ENCODE measurements around the gene GULP1.
"Not testable (repeated sequence)": the region's sequence is repeated elsewhere in the genome, so short reads cannot be mapped to it uniquely, and the experiment has no call there.

GULP1 gene

DNA sequence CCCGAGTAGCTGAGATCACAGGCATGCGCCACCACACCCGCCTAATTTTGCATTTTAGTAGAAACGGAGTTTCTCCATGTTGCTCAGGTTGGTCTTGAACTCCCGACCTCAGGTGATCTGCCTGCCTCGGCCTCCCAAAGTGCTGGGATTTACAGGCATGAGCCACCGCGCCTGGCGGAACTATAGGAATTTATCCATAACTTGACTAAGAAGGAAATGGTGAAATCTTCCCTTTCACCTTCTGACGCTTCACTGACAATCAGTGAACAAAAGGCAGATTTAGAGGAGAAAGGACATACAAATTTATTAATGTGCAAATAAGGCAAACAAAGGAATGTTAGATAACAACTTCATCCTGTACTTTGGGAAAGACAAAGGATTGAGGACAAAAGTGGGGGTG, 15.4 kb upstream of the GULP1 start:
- Histone ChIP-seq H3K27me3 (ENCODE audit: control insufficient read depth in 1 of 2, insufficient read depth in 2 of 2, low read length in 2 of 2) (no peaks in the 10 kb centered on the region), H3K9me3 (ENCODE audit: low read length) (no peaks in the 10 kb centered on the region), H3K36me3 (ENCODE audit: insufficient read depth, low read length) (no peaks in the 10 kb centered on the region), H3K27ac (ENCODE audit: low read depth, low read length) (no peak overlapping the region), H3K4me3 (ENCODE audit: low read depth in 1 of 2, low read length in 2 of 2) (no peak overlapping the region), H3K9ac (ENCODE audit: low read length) (no peak overlapping the region), H3K4me1 (ENCODE audit: insufficient read depth, low read length) (no peaks in the 10 kb centered on the region)

- Histone ChIP-seq H3K36me3 (ENCODE audit: insufficient read depth, low read length) (no peaks in the 10 kb centered on the region), H3K4me1 (ENCODE audit: insufficient read depth, low read length) (no peaks in the 10 kb centered on the region), H3K27ac (ENCODE audit: low read depth, low read length) (no peak overlapping the region), H3K9me3 (ENCODE audit: low read length) (no peaks in the 10 kb centered on the region), H3K4me3 (ENCODE audit: low read depth in 1 of 2, low read length in 2 of 2) (no peak overlapping the region), H3K9ac (ENCODE audit: low read length) (no peak overlapping the region), H3K27me3 (ENCODE audit: control insufficient read depth in 1 of 2, insufficient read depth in 2 of 2, low read length in 2 of 2) (no peaks in the 10 kb centered on the region)
These were observed 13.9 kb upstream of the GULP1 start for GRCh38 chr2:188277786-188278185.

- no peak overlapping the region for H3K9ac ChIP-seq (ENCODE audit: low read length)
- no peaks in the 10 kb centered on the region for H3K36me3 ChIP-seq (ENCODE audit: insufficient read depth, low read length)
- no peak overlapping the region for H3K27ac ChIP-seq (ENCODE audit: low read depth, low read length)
- no peaks in the 10 kb centered on the region for H3K4me1 ChIP-seq (ENCODE audit: insufficient read depth, low read length)
- H3K27me3 ChIP-seq (ENCODE audit: control insufficient read depth in 1 of 2, insufficient read depth in 2 of 2, low read length in 2 of 2) = no peaks in the 10 kb centered on the region
- H3K9me3 ChIP-seq (ENCODE audit: low read length) = no peaks in the 10 kb centered on the region
- no peak overlapping the region for H3K4me3 ChIP-seq (ENCODE audit: low read depth in 1 of 2, low read length in 2 of 2)
These were observed 13.1 kb upstream of the GULP1 start for GRCh38 chr2:188278388-188279092.

DNA sequence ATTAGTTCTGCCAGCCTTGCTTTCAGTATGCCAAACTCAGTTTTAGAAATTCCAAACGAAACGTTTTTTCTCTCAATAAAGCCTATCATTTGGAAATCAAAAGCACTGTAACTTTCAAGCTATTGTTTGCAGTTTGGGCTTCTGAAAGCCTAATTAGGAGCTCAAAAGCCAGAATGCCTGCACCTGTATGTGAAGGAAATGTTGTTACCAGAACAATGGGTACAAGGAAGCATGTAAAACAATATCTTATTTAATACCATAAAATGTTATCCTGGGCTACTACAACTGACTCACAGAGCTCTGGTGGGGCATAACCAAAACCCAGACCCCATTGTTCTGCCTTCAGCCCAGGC, 12.6 kb upstream of the GULP1 start:
- Histone ChIP-seq H3K9me3 (ENCODE audit: low read length) (no peaks in the 10 kb centered on the region), H3K27me3 (ENCODE audit: control insufficient read depth in 1 of 2, insufficient read depth in 2 of 2, low read length in 2 of 2) (no peaks in the 10 kb centered on the region), H3K27ac (ENCODE audit: low read depth, low read length) (no peak overlapping the region), H3K36me3 (ENCODE audit: insufficient read depth, low read length) (no peaks in the 10 kb centered on the region), H3K4me3 (ENCODE audit: low read depth in 1 of 2, low read length in 2 of 2) (no peak overlapping the region), H3K9ac (ENCODE audit: low read length) (no peak overlapping the region), H3K4me1 (ENCODE audit: insufficient read depth, low read length) (no peaks in the 10 kb centered on the region)

- no peaks in the 10 kb centered on the region for H3K9me3 ChIP-seq (ENCODE audit: low read length)
- H3K4me3 ChIP-seq (ENCODE audit: low read depth in 1 of 2, low read length in 2 of 2) = no peak overlapping the region
- no peak overlapping the region for H3K27ac ChIP-seq (ENCODE audit: low read depth, low read length)
- H3K4me1 ChIP-seq (ENCODE audit: insufficient read depth, low read length) = no peaks in the 10 kb centered on the region
- no peaks in the 10 kb centered on the region for H3K36me3 ChIP-seq (ENCODE audit: insufficient read depth, low read length)
- no peaks in the 10 kb centered on the region for H3K27me3 ChIP-seq (ENCODE audit: control insufficient read depth in 1 of 2, insufficient read depth in 2 of 2, low read length in 2 of 2)
- H3K9ac ChIP-seq (ENCODE audit: low read length) = no peak overlapping the region
These were observed 10.9 kb upstream of the GULP1 start for GRCh38 chr2:188280811-188281222.

- no peak overlapping the region for H3K27ac ChIP-seq (ENCODE audit: low read depth, low read length)
- no peaks in the 10 kb centered on the region for H3K4me1 ChIP-seq (ENCODE audit: insufficient read depth, low read length)
- no peaks in the 10 kb centered on the region for H3K27me3 ChIP-seq (ENCODE audit: control insufficient read depth in 1 of 2, insufficient read depth in 2 of 2, low read length in 2 of 2)
- H3K4me3 ChIP-seq (ENCODE audit: low read depth in 1 of 2, low read length in 2 of 2) = no peak overlapping the region
- no peaks in the 10 kb centered on the region for H3K36me3 ChIP-seq (ENCODE audit: insufficient read depth, low read length)
- H3K9me3 ChIP-seq (ENCODE audit: low read length) = no peaks in the 10 kb centered on the region
- H3K9ac ChIP-seq (ENCODE audit: low read length) = no peak overlapping the region
These were observed 8.8 kb upstream of the GULP1 start for GRCh38 chr2:188282907-188283306.

DNA sequence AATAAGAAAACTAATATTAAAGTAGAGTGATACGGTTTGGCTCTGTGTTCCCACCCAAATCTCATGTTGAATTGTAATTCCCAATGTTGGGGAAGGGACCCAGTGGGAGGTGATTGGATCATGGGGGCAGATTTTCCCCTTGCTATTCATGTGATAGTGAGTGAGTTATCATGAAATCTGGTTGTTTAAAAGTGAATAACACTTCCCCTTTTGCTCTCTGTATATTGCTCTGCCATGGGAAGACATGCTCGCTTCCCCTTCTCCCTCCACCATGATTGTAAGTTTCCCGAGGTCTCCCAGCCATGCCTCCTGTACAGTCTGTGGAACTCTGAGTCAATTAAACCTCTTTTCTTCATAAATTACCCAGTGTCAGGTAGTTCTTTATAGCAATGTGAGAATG, 7.4 kb upstream of the GULP1 start:
- H3K9ac ChIP-seq (ENCODE audit: low read length); H3K9me3 ChIP-seq (ENCODE audit: low read length); H3K27ac ChIP-seq (ENCODE audit: low read depth, low read length); H3K27me3 ChIP-seq (ENCODE audit: control insufficient read depth in 1 of 2, insufficient read depth in 2 of 2, low read length in 2 of 2); H3K4me3 ChIP-seq (ENCODE audit: low read depth in 1 of 2, low read length in 2 of 2); H3K36me3 ChIP-seq (ENCODE audit: insufficient read depth, low read length); H3K4me1 ChIP-seq (ENCODE audit: insufficient read depth, low read length): not testable (repeated sequence)

GRCh38 chr2:188285049-188285448, 6.6 kb upstream of the GULP1 start:
- no peaks in the 10 kb centered on the region for H3K9me3 ChIP-seq (ENCODE audit: low read length)
- H3K9ac ChIP-seq (ENCODE audit: low read length) = no peak overlapping the region
- no peak overlapping the region for H3K27ac ChIP-seq (ENCODE audit: low read depth, low read length)
- H3K4me3 ChIP-seq (ENCODE audit: low read depth in 1 of 2, low read length in 2 of 2) = no peak overlapping the region
- no peaks in the 10 kb centered on the region for H3K36me3 ChIP-seq (ENCODE audit: insufficient read depth, low read length)
- no peaks in the 10 kb centered on the region for H3K4me1 ChIP-seq (ENCODE audit: insufficient read depth, low read length)
- H3K27me3 ChIP-seq (ENCODE audit: control insufficient read depth in 1 of 2, insufficient read depth in 2 of 2, low read length in 2 of 2) = no peaks in the 10 kb centered on the region

- H3K36me3 ChIP-seq (ENCODE audit: insufficient read depth, low read length) = no peaks in the 10 kb centered on the region
- H3K27ac ChIP-seq (ENCODE audit: low read depth, low read length) = no peak overlapping the region
- no peak overlapping the region for H3K4me3 ChIP-seq (ENCODE audit: low read depth in 1 of 2, low read length in 2 of 2)
- no peak overlapping the region for H3K9ac ChIP-seq (ENCODE audit: low read length)
- H3K9me3 ChIP-seq (ENCODE audit: low read length) = no peaks in the 10 kb centered on the region
- H3K27me3 ChIP-seq (ENCODE audit: control insufficient read depth in 1 of 2, insufficient read depth in 2 of 2, low read length in 2 of 2) = no peaks in the 10 kb centered on the region
- H3K4me1 ChIP-seq (ENCODE audit: insufficient read depth, low read length) = no peaks in the 10 kb centered on the region
These were observed 5.9 kb upstream of the GULP1 start for GRCh38 chr2:188285774-188286173.

DNA sequence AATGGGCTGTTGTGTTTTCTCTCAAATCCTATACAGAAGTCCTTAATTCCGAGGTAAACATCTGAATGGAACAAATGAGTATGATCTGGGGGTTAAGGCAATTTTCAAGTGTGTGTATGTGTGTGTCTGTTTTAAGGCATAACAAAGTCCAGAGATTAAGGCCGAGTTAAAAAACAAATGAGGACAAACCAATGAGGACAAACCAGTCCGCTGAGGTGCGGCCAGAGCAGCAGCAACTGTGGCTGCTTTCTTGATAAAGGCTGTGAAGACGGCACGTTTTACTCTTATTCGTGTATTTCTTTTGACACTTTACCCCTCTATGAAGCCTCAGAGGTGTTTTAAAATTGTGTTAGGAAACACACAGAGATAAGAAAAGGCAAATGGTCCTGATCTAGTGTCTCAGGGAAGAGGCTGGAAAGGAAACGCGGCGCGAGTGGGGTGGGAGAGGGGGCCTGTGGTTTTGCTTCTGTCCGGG, 495 bp upstream of the GULP1 start:
- Histone ChIP-seq H3K4me1 (ENCODE audit: insufficient read depth, low read length) (peaks cover 5% of the 10 kb centered on the region), H3K9me3 (ENCODE audit: low read length) (no peaks in the 10 kb centered on the region), H3K27ac (ENCODE audit: low read depth, low read length) (peak overlapping the region; percentile 97), H3K9ac (ENCODE audit: low read length) (peak overlapping the region; percentile 79), H3K36me3 (ENCODE audit: insufficient read depth, low read length) (no peaks in the 10 kb centered on the region), H3K27me3 (ENCODE audit: control insufficient read depth in 1 of 2, insufficient read depth in 2 of 2, low read length in 2 of 2) (no peaks in the 10 kb centered on the region), H3K4me3 (ENCODE audit: low read depth in 1 of 2, low read length in 2 of 2) (peak overlapping the region; percentile 73 to 88)

DNA sequence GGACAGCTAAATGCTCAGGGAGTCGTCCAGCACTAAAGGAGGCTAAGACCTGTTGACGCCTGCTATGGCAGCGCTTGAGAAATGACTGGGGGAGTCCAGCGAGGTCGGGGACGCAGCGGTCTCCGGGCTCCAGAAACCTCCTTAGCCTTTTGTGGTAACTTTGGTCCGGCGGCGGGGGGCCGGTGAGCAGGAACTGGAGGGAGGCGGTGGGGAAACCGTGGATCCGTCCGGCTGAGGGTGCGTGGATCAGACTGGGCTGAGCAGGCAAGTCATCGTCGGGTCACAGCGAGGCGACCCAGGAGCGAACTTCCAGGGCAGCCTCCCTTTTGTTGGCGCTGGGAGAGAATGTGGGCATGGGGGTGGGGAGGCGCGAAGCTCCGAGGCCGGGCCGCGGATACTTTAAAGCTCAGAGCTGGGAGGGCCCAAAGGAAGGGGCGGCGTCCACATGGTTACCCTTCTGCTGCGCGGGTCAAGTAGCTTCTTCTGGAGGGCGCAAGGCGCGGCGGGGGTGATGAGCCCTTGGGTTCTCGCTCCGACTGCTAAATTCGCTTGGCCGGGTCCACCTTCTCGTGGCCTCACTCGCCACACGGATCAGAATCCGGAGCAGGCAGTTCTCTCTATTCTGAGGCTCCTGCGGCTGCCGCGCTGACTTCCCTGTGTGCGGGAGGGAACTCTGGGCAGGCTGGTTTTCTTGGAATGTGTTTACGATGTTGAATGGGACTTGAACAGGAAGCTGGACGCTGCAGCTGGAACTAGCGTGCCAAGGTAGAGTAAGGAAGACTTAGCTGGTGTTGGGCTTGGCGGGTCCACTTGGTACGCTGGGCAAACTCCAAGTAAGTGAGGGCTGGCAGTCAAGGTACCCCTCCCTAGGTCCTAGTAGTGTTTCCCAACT, 920 bp downstream of the GULP1 start:
- Histone ChIP-seq H3K4me3 (ENCODE audit: low read depth in 1 of 2, low read length in 2 of 2) (peak overlapping the region; percentile 73 to 88), H3K27me3 (ENCODE audit: control insufficient read depth in 1 of 2, insufficient read depth in 2 of 2, low read length in 2 of 2) (no peaks in the 10 kb centered on the region), H3K9me3 (ENCODE audit: low read length) (no peaks in the 10 kb centered on the region), H3K9ac (ENCODE audit: low read length) (peak overlapping the region; percentile 79), H3K27ac (ENCODE audit: low read depth, low read length) (peak overlapping the region; percentile 97), H3K4me1 (ENCODE audit: insufficient read depth, low read length) (peaks cover 5% of the 10 kb centered on the region), H3K36me3 (ENCODE audit: insufficient read depth, low read length) (no peaks in the 10 kb centered on the region)
